Measurements from ENCODE around the gene MTUS2. TPM values are rescaled to one million over a fixed set of nuclear protein-coding genes. Genes with fewer than 3 reads are reported as not detected.
A peak's percentile ranks its signal among the peaks of the same experiment; 100 is the strongest.

Gene MTUS2
- polyA plus RNA-seq, 3 donors = 0.55 to 0.90 (median 0.69) TPM

DNA sequence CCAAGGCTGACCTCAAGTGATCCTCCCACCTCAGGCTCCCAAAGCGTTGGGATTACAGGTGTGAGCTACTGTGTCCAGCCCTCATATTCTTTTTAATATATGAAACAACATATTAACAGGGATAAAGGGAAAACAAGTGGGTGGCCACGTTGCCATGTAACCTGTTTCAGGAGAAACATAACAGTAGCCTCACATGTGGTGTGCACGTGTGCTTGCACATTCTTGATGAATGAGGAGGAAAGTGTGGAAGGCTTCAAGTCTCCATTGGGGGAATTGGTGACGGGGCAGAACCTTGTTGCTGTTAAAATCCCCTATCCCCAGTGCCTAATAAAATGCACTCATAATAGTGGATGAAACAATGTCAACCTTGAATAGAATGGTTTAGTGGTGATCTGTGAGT is 202.3 kb downstream of the MTUS2 start:
- no peak for DNase-seq

GRCh38 chr13:29022968-29023367 is 202.8 kb downstream of the MTUS2 start:
- DNase-seq = no peak

- DNase-seq = no peak
Measured at GRCh38 chr13:29024783-29025182, 204.6 kb downstream of the MTUS2 start.

DNA sequence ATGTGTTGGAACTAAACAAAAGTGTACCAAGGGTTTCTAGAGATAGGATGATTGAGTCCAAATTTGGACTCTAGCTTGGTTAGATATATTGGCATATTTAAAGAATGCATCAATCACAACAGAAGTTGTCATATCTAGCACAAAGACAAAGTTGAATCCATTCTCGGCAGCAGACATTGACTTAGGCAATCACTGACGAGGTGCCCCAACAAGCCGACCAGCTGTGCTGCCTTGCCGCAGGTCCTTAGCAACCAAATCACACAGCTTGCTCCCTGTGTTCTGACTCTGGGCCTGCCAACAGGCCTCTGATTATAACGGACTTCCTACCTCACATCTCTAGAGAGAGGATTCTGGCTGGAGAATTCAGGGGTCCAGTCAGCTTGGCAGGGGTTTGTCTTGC is 208.7 kb downstream of the MTUS2 start:
- DNase-seq = no peak

DNA sequence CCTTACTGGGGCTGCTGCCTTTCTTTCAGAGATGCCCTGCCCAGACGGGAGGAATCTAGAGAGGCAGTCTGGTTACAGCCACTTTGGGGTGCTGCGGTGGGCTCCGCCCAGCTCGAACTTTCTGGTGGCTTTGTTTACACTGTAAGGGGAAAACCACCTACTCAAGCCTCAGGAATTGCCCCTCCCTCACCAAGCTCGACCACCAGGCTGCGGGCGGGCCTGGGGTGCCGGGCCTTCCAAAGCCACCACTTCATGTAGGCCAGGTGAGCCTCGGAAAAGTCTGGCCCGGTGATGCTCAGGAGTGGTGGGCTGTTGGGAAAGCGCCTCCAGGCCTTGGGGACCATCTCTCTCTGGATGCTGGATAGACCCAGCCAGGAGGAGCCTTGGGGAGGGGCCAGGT is 218.6 kb downstream of the MTUS2 start:
- DNase-seq = no peak

- no peak for DNase-seq
Measured at GRCh38 chr13:29039212-29039611, 219.1 kb downstream of the MTUS2 start.

- no peak for DNase-seq
Measured at GRCh38 chr13:29046588-29046987, 226.4 kb downstream of the MTUS2 start.

DNA sequence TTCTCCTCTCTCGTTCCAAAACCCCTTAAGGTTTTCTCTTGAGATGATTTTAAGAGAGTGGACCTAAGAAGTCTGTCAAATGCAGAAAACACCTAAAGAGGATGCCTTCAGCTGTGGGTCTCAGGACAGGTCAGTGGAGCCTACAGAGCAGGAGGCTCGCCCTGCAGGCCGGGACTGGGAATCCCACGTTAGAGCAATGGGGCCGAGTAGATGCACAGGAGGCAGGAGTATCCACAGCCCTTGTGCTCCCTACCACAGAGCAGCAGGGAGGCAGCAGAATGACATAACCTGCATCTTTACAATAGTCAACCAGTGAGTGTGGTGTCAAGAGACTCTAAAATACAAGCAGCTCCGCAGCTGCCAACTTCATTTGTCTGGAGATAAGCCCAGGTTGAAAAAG is 229.4 kb downstream of the MTUS2 start:
- DNase-seq = no peak

GRCh38 chr13:29050719-29051118 is 230.6 kb downstream of the MTUS2 start:
- DNase-seq = no peak

- DNase-seq = no peak
Measured at GRCh38 chr13:29059800-29060199, 239.7 kb downstream of the MTUS2 start.

- DNase-seq = no peak
Measured at GRCh38 chr13:29065142-29065541, 245.0 kb downstream of the MTUS2 start.

DNA sequence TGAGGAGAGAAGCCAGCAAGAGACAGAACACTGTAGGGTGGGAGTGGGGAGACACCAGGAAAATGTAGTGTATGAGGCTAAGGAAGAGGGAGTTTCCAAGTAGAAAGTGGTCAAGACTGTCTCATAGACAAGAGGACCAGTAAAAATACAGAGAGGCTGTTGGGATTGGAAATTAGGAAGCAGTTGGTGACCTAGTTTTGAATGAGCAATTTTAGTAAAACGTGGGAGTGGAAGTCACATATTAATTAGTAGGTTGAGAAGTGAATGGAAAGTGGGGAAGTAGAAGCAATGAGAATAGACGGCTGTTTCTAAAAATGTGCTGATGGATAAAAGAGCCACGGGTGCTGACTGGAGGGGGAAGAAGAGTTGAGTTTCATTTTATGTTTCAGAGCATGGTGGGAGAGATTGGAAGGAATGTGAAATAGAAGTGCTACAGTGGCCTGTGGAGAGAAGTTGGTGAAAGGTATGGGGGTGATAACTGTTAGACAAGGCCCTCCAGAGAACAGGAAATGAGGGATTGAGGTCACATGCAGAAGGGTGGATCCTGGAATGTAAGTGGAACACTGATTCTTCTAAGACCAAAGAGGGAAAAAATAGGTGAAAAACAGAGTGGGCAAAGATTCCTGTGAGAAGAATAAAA is 247.3 kb downstream of the MTUS2 start:
- no peak for DNase-seq

GRCh38 chr13:29073755-29074154 is 253.6 kb downstream of the MTUS2 start:
- DNase-seq = no peak

GRCh38 chr13:29077051-29077813 is 257.1 kb downstream of the MTUS2 start:
- DNase-seq = peak; percentile 23

GRCh38 chr13:29081036-29081435 is 260.9 kb downstream of the MTUS2 start:
- no peak for DNase-seq

DNA sequence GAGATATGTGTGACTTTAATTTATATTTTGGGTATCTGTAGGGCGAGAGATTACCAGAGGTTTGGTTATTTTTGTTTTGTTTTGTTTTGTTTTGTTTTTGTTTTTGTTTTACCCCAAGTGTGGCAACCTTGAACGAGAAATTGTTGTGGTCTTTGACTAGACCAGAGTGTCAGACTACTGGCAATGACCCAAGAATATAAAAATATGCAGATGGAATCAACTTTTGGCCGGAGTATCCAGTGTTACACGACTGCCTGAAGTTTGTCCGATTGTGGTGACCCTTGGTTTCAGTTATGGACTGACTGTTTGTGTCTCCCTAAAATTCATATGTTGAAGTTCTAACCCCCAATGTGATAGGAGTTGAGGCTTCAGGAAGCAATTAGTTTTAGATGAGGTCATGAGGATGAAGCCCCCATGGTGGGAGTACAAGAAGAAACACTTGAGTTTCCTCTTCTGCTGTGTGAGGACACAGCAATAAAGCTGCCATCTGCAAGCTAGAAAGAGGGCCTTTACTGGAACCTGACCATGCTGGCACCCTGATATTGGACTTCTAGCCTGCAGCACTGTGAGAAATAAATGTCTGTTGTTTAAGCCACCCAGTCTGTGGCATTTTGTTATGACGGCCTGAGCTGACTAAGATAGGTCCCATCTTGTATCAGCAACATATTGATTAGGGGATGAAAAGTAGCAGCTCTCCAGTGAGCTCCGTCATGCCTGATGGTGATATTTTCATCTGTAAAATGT is 261.7 kb downstream of the MTUS2 start:
- DNase-seq = no peak

- DNase-seq = no peak
Measured at GRCh38 chr13:29099781-29100406, 279.8 kb downstream of the MTUS2 start.

- no peak for DNase-seq
Measured at GRCh38 chr13:29100758-29101157, 280.6 kb downstream of the MTUS2 start.

- no peak for DNase-seq
Measured at GRCh38 chr13:29101409-29101808, 281.3 kb downstream of the MTUS2 start.

DNA sequence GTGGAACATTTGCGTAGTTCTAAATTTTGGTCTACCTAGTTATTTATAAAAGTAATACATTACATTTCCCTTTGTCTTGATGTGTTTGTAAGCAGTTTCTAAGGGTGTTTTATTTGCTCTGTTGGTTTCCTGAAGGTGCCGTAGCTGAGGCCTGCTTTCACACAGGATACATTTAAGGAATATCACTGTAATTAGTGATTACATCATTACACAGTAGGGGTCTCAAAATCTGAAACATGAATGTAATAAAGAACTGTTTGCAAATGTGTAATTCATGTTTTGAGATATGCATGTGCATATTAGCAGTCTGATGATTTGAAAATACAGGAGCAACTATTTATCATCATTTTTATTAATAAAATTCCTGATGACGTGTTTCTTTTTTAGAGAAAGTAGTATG is 281.8 kb downstream of the MTUS2 start:
- no peak for DNase-seq

GRCh38 chr13:29103065-29103800 is 283.1 kb downstream of the MTUS2 start:
- no peak for DNase-seq

- DNase-seq = no peak
Measured at GRCh38 chr13:29104461-29104860, 284.3 kb downstream of the MTUS2 start.
